GM12865 (cell line): ENCODE results near the gene NPM3.

ENCODE experiments used
- DNase-seq: peaks from one replicate; pipeline ENCODE4 v3.0.0; 2010; ENCODE audit warnings: low read depth
- H3K4me3 ChIP-seq: 2 replicates; pipeline ENCODE4 v1.5.1; 2011; ENCODE audit warnings: mild to moderate bottlenecking, low read depth, low read length, control low read depth
- TF ChIP-seq, protein P1 (sequence below): IDR thresholded peaks from 2 replicates; pipeline ENCODE4 v1.5.1; 2011; ENCODE audit warnings: low read length, control low read depth, low read depth, inconsistent platforms; ENCODE audit not compliant: insufficient read depth; ENCODE audit errors: missing control alignments

NPM3 gene

DNA sequence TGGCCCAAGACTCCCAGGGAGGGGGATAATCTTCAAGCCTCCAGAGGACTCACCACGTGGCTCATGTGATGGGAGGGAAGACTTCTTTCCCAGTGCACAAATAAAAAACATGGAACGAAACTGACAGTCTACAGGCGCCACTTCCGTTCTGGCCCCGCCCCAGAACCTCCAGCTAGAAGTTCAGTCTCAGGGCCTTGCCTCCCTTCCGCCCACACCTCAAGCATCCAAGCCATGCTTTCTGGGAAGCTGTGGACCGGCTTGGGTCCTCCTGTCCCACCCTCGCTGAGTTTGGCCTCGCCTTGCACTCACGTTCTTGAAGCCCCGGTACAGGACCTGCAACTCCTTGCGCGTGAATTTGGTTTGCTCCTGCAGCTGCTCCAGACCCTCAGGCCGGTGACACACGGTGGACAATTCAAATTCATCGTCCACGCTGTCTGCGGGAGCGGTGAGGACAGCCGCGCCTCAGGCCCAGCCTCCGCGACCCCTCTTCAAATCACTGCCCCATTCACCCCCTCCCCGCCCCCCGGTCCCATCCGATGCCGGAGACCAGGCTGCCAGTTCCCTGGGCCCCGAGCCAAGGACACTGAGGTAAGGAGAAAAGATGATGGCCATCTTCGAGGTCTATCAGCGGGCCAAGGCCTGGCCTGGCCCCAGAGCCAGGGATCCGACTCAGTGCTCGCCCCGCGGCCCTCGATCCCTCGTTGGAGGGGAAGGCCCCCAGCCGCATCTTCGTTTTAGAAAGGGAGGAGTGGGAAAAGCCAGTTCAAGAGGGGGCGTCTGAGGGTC is 45.7 kb upstream of the NPM3 start:
- H3K4me3 ChIP-seq = no peak overlapping the region
- TF ChIP-seq, protein P1, sequence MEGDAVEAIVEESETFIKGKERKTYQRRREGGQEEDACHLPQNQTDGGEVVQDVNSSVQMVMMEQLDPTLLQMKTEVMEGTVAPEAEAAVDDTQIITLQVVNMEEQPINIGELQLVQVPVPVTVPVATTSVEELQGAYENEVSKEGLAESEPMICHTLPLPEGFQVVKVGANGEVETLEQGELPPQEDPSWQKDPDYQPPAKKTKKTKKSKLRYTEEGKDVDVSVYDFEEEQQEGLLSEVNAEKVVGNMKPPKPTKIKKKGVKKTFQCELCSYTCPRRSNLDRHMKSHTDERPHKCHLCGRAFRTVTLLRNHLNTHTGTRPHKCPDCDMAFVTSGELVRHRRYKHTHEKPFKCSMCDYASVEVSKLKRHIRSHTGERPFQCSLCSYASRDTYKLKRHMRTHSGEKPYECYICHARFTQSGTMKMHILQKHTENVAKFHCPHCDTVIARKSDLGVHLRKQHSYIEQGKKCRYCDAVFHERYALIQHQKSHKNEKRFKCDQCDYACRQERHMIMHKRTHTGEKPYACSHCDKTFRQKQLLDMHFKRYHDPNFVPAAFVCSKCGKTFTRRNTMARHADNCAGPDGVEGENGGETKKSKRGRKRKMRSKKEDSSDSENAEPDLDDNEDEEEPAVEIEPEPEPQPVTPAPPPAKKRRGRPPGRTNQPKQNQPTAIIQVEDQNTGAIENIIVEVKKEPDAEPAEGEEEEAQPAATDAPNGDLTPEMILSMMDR = no peak
- DNase-seq = no peak

DNA sequence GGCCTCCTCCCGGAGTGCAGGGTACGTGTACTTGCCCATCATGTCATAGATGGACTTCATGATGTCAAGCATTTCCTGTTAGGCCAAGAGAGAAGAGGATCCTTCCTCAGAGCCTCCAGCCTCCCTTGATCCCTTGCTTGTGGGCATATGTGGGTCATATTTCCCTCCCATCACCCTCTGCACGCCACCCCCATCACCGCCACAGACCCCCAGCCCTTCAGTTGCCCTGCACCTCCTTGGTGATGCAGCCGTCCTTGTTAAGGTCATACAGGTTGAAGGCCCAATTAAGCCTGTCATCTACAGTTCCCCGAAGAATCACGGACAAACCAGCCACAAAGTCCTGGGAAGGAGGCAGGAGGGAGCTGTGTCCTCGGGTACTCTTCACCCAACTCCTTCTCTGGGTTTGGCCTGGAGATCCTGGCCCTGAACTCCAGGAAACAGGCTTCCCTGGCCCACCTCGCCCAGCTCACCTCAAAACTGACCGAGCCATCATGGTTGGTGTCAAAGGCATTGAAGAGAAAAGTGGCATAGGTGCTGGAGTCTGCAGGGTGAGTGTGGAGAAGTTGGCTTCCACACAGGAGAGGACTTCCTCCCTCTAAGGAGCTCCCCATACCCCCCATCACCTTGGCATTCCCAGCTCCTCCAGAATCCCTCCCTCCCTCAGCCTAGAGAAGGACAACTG is 44.8 kb upstream of the NPM3 start:
- DNase-seq = no peak
- TF ChIP-seq, protein P1 = no peak
- no peak overlapping the region for H3K4me3 ChIP-seq

GRCh38 chr10:101826852-101827434 is 43.7 kb upstream of the NPM3 start:
- H3K4me3 ChIP-seq = no peak overlapping the region
- DNase-seq = no peak
- TF ChIP-seq, protein P1 = no peak

GRCh38 chr10:101824736-101825135 is 41.5 kb upstream of the NPM3 start:
- no peak overlapping the region for H3K4me3 ChIP-seq
- DNase-seq = no peak
- TF ChIP-seq, protein P1 = no peak

GRCh38 chr10:101818872-101819633 is 35.8 kb upstream of the NPM3 start:
- DNase-seq = peak; percentile 73
- TF ChIP-seq, protein P1 = no peak
- peak overlapping the region; percentile 91 for H3K4me3 ChIP-seq

- peak within 1 kb of the TSS; percentile 91 for H3K4me3 ChIP-seq
- DNase-seq = peak; percentile 100
- TF ChIP-seq, protein P1 = no peak
Measured at GRCh38 chr10:101818119-101818871, 35.0 kb upstream of the NPM3 start, which contains the start of gene OGA. OGA (minus strand) TSS chr10:101818444; CDS start chr10:101818022, 422 bp downstream.
